Mesothelial cell of epicardium (in vitro differentiated cells): ENCODE data around the gene ARIH2. TPM values are rescaled to one million over a fixed set of nuclear protein-coding genes. Genes with fewer than 3 reads are reported as not detected.
A peak's percentile ranks its signal among the peaks of the same experiment; 100 is the strongest.

Experiments
- DNase-seq, 2 experiments: peaks; one replicate each; pipeline ENCODE4 v3.0.0; 2021; ENCODE audit warnings: low spot score in 2 of 2; ENCODE audit not compliant: unreplicated experiment in 2 of 2
- H3K27ac Mint-ChIP-seq: 2 replicates; pipeline ENCODE4 v1.8.0; 2021; ENCODE audit warnings: mixed read lengths
- H3K27me3 Mint-ChIP-seq: 2 replicates; pipeline ENCODE4 v1.8.0; 2021; ENCODE audit warnings: low read depth, mixed read lengths
- H3K36me3 Mint-ChIP-seq: 2 replicates; pipeline ENCODE4 v1.8.0; 2021; ENCODE audit warnings: mixed read lengths
- H3K4me1 Mint-ChIP-seq: 2 replicates; pipeline ENCODE4 v1.8.0; 2021; ENCODE audit warnings: mixed read lengths
- H3K4me3 Mint-ChIP-seq: 2 replicates; pipeline ENCODE4 v1.8.0; 2021; ENCODE audit warnings: mild to moderate bottlenecking, moderate library complexity, mixed read lengths
- H3K9me3 Mint-ChIP-seq: 2 replicates; pipeline ENCODE4 v1.8.0; 2021; ENCODE audit warnings: mixed read lengths
- CTCF ChIP-seq: fragments of 200-600 bp; sonication (generic); IDR thresholded peaks from one replicate; pipeline ENCODE4 v1.5.0; 2021; ENCODE audit warnings: antibody characterized with exemption; ENCODE audit not compliant: unreplicated experiment
- total RNA-seq: library from RNA; stranded (reverse); gene quantifications from 3 replicates; pipeline ENCODE4 v1.2.1, GENCODE V29; 2021

ARIH2 gene
- total RNA-seq, 1 donor from 2014 or later: 102 TPM

- no peak for DNase-seq
These were observed 72.2 kb downstream of the ARIH2 start for GRCh38 chr3:48990636-48991469.

GRCh38 chr3:48991851-48992545 lies 73.4 kb downstream of the ARIH2 start:
- Mint-ChIP-seq H3K4me3 (peak overlapping the region; percentile 86), H3K4me1 (peaks cover 25% of the 10 kb centered on the region), H3K27ac (peak overlapping the region; percentile 30), H3K36me3 (peaks cover 4% of the 10 kb centered on the region), H3K9me3 (no peaks in the 10 kb centered on the region), H3K27me3 (no peaks in the 10 kb centered on the region)
- no peak for DNase-seq
- no peak for TF ChIP-seq CTCF

More at GRCh38 chr3:48990636-48991469, 72.2 kb downstream of the ARIH2 start:
- peak overlapping the region; percentile 93 for H3K27ac Mint-ChIP-seq
- no peak for TF ChIP-seq CTCF
- peaks cover 4% of the 10 kb centered on the region for H3K36me3 Mint-ChIP-seq
- H3K4me1 Mint-ChIP-seq: peaks cover 25% of the 10 kb centered on the region
- H3K9me3 Mint-ChIP-seq: no peaks in the 10 kb centered on the region
- H3K4me3 Mint-ChIP-seq: peak overlapping the region; percentile 86
- H3K27me3 Mint-ChIP-seq: no peaks in the 10 kb centered on the region

- H3K4me1 Mint-ChIP-seq: peaks cover 22% of the 10 kb centered on the region
- H3K9me3 Mint-ChIP-seq: no peaks in the 10 kb centered on the region
- DNase-seq: no peak
- H3K4me3 Mint-ChIP-seq: no peak overlapping the region
- H3K36me3 Mint-ChIP-seq: peaks cover 4% of the 10 kb centered on the region
- H3K27ac Mint-ChIP-seq: no peak overlapping the region
- no peak for TF ChIP-seq CTCF
- H3K27me3 Mint-ChIP-seq: no peaks in the 10 kb centered on the region
These were observed 75.2 kb downstream of the ARIH2 start for GRCh38 chr3:48993834-48994233.

- H3K27me3 Mint-ChIP-seq: no peaks in the 10 kb centered on the region
- no peak overlapping the region for H3K4me3 Mint-ChIP-seq
- DNase-seq: no peak
- H3K9me3 Mint-ChIP-seq: no peaks in the 10 kb centered on the region
- H3K36me3 Mint-ChIP-seq: peaks cover 4% of the 10 kb centered on the region
- H3K27ac Mint-ChIP-seq: no peak overlapping the region
- TF ChIP-seq CTCF: no peak
- peaks cover 4% of the 10 kb centered on the region for H3K4me1 Mint-ChIP-seq
These were observed 78.0 kb downstream of the ARIH2 start for GRCh38 chr3:48996640-48997039.

- Mint-ChIP-seq H3K9me3 (no peaks in the 10 kb centered on the region), H3K4me1 (no peaks in the 10 kb centered on the region), H3K27me3 (no peaks in the 10 kb centered on the region), H3K36me3 (peaks cover 4% of the 10 kb centered on the region), H3K27ac (no peak overlapping the region), H3K4me3 (no peak overlapping the region)
- no peak for TF ChIP-seq CTCF
- no peak for DNase-seq
These were observed 78.5 kb downstream of the ARIH2 start for GRCh38 chr3:48997102-48997635.
